GDM1 (cell line): Measurements from ENCODE around the gene ARHGAP4.

Experiments used
- DNase-seq: peaks from one replicate; lab custom pipeline; 2025; lab: John Stamatoyannopoulos, UW

The ARHGAP4 gene

GRCh38 chrX:153867671-153868070 lies 58.4 kb downstream of the ARHGAP4 start:
- no peak for DNase-seq

- DNase-seq, result no peak
Observed at GRCh38 chrX:153867139-153867538, 58.9 kb downstream of the ARHGAP4 start.

GRCh38 chrX:153866302-153867019 lies 59.6 kb downstream of the ARHGAP4 start:
- no peak for DNase-seq

- no peak for DNase-seq
Observed at GRCh38 chrX:153865685-153866084, 60.4 kb downstream of the ARHGAP4 start.

- DNase-seq, result no peak
Observed at GRCh38 chrX:153865321-153865580, 60.8 kb downstream of the ARHGAP4 start.

- no peak for DNase-seq
Observed at GRCh38 chrX:153864561-153865320, 61.3 kb downstream of the ARHGAP4 start.

GRCh38 chrX:153864101-153864500 lies 62.0 kb downstream of the ARHGAP4 start:
- no peak for DNase-seq

GRCh38 chrX:153863251-153863991 lies 62.6 kb downstream of the ARHGAP4 start:
- DNase-seq, result no peak

GRCh38 chrX:153862369-153863250 lies 63.5 kb downstream of the ARHGAP4 start:
- no peak for DNase-seq

- no peak for DNase-seq
Observed at GRCh38 chrX:153861733-153862310, 64.2 kb downstream of the ARHGAP4 start.

- DNase-seq, result no peak
Observed at GRCh38 chrX:153861151-153861550, 64.9 kb downstream of the ARHGAP4 start.
